ENCODE measurements around the gene GLI3. TPM values are rescaled to one million over a fixed set of nuclear protein-coding genes. Genes with fewer than 3 reads are reported as not detected.
A peak's percentile ranks its signal among the peaks of the same experiment; 100 is the strongest.

GLI3 gene
- total RNA-seq, 1 donor from 2014 or later: 7.3 TPM

GRCh38 chr7:42231043-42231787, 5.8 kb downstream of the GLI3 start:
- Histone ChIP-seq H3K36me3 (ENCODE audit: control insufficient read depth, insufficient read depth, low read length) (no peaks in the 10 kb centered on the region), H3K27me3 (ENCODE audit: control insufficient read depth, insufficient read depth, low read length) (peaks cover 2% of the 10 kb centered on the region), H3K4me3 (ENCODE audit: low read depth, low read length) (no peak overlapping the region)
- no peak for TF ChIP-seq CTCF (IDR thresholded peaks at IDR 0.05; ENCODE audit: insufficient read depth, low read length, poor library complexity, severe bottlenecking)
- no peak for DNase-seq (ENCODE audit: low read depth)

DNA sequence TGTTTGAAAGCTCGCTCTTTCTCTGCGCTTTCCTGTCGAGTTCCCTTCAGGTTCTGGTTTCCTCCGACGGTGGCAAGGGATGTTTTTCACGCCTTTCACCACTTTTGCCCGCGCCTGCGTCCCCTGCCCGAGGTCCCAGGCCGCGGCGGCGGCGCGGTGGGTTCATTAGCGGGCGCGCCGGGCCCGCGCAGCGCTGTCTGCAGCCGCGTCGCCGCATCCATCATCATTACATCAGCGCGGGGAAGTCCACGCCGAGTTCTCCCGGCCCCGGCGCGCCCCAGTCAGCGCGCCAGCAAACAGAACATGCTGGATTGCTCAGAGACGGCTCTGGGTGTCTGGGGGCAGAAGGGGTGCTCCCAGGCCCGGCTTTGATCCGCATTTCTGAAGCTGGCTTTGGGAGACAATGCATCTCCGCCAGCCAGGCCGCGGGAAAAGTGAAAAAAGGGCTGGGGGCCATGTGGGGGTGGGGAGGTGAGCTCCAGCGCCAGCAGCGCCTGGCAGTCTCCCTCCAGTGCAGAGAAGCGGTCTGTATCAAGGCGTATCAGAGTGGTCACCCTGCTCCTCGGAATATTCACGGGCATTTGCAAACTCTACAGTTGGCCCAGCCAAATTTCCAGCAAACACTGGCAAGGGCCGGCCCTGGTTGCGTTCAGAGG, 8.9 kb downstream of the GLI3 start:
- H3K4me3 ChIP-seq (ENCODE audit: low read depth, low read length): peak overlapping the region; percentile 30
- TF ChIP-seq CTCF (IDR thresholded peaks at IDR 0.05; ENCODE audit: insufficient read depth, low read length, poor library complexity, severe bottlenecking): no peak
- peaks cover 2% of the 10 kb centered on the region for H3K27me3 ChIP-seq (ENCODE audit: control insufficient read depth, insufficient read depth, low read length)
- H3K36me3 ChIP-seq (ENCODE audit: control insufficient read depth, insufficient read depth, low read length): no peaks in the 10 kb centered on the region
- no peak for DNase-seq (ENCODE audit: low read depth)

DNA sequence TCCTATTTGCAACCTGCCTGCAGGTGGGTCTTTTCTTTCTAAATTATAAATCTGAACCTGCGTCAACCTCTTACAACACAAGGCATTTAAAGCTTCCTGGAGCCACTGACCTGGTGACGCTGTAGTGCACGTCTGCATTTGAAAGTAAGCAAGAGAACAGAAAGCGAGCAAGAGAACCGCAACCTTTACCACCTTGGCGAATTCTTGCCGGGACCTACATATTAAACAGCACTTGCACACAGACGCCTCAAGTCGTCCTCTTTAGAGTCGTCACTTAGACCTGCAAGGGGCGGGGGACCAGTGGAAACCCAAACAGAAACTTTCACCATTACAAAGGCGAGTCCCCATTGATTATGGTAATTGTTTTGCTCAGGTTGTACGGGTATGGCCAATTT, 9.5 kb downstream of the GLI3 start:
- DNase-seq (ENCODE audit: low read depth): no peak
- Histone ChIP-seq H3K4me3 (ENCODE audit: low read depth, low read length) (peak overlapping the region; percentile 30), H3K36me3 (ENCODE audit: control insufficient read depth, insufficient read depth, low read length) (no peaks in the 10 kb centered on the region), H3K27me3 (ENCODE audit: control insufficient read depth, insufficient read depth, low read length) (peaks cover 2% of the 10 kb centered on the region)
- no peak for TF ChIP-seq CTCF (IDR thresholded peaks at IDR 0.05; ENCODE audit: insufficient read depth, low read length, poor library complexity, severe bottlenecking)

DNA sequence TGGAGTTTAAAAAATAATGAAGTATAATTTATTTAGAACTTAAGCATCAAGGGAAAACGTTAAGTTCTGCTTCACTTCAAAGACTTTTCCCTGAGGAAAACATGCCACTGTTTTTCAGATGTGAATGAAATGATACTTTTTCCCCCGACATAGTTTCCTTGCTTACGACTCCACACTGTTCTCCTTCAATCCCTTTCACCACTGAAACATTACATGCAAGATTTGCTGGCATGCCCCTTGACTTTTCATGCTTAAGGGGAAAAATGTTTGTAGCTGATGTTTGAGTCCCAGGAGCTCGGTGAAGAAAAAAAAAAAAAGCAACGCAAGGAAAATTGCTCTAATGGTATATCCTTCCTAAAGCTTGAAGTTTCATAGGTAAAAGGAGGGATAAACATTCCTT, 10.0 kb downstream of the GLI3 start:
- TF ChIP-seq CTCF (IDR thresholded peaks at IDR 0.05; ENCODE audit: insufficient read depth, low read length, poor library complexity, severe bottlenecking): no peak

DNA sequence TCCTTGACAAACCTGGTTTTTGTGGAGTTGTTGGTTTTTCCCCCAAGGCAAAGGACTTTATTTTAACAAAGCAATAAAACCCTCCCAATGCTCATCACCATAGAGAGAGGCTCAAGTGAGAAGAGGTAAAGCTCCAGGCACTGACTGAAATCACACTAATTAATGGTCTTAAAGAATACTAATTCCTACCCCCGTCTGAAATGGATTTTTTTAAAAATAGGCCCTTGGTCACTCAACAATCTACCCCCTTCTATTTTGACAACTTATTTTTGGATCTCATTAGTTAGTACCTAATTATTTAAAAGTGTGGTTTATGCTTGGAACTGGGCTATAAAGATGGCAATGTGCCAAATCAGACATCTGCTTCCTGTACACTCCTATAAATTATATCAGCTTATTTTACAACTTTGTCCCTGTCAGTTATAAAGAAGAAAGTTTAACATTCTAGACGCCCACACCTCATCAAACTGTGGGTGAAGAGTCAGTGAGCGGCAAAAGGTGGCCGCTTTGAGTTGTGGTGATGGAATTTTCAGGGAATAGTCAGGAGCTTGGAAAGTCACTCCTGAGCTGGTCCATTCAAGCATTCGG, 10.6 kb downstream of the GLI3 start:
- DNase-seq (ENCODE audit: low read depth): no peak
- Histone ChIP-seq H3K4me3 (ENCODE audit: low read depth, low read length) (no peak overlapping the region), H3K27me3 (ENCODE audit: control insufficient read depth, insufficient read depth, low read length) (peaks cover 2% of the 10 kb centered on the region), H3K36me3 (ENCODE audit: control insufficient read depth, insufficient read depth, low read length) (no peaks in the 10 kb centered on the region)
- TF ChIP-seq CTCF (IDR thresholded peaks at IDR 0.05; ENCODE audit: insufficient read depth, low read length, poor library complexity, severe bottlenecking): no peak

More for the DNA sequence above, 10.0 kb downstream of the GLI3 start:
- Histone ChIP-seq H3K27me3 (ENCODE audit: control insufficient read depth, insufficient read depth, low read length) (peaks cover 2% of the 10 kb centered on the region), H3K36me3 (ENCODE audit: control insufficient read depth, insufficient read depth, low read length) (no peaks in the 10 kb centered on the region), H3K4me3 (ENCODE audit: low read depth, low read length) (no peak overlapping the region)
- DNase-seq (ENCODE audit: low read depth): no peak
